Right cardiac atrium (tissue), 5 donors: ENCODE data around the gene CTDSP1. TPM values are rescaled to one million over a fixed set of nuclear protein-coding genes. Genes with fewer than 3 reads are reported as not detected.

Source experiments
- ATAC-seq, 2 donors: fragments of 200-7000 bp; cut with Tn5 transposase; one replicate each; pipeline versions ENCODE4 v1.8.0 to v1.9.1; 2020; ENCODE audit warnings: moderate library complexity in 2 of 2, mild to moderate bottlenecking in 1 of 2
- DNase-seq, 3 donors: peaks; one replicate each; pipeline ENCODE4 v3.0.0-alpha.2; 2020
- H3K27ac ChIP-seq: one replicate; pipeline ENCODE4 v1.5.1; 2013; ENCODE audit warnings: mild to moderate bottlenecking, low read length, control low read depth, moderate library complexity
- H3K27me3 ChIP-seq: one replicate; pipeline ENCODE4 v1.6.1; 2013; ENCODE audit not compliant: control insufficient read depth, insufficient read depth
- H3K4me1 ChIP-seq: one replicate; pipeline ENCODE4 v1.6.1; 2013; ENCODE audit warnings: low read length; ENCODE audit not compliant: control insufficient read depth, insufficient read depth
- H3K4me3 ChIP-seq: one replicate; pipeline ENCODE4 v1.5.1; 2013; ENCODE audit warnings: low read length, control low read depth
- H3K9me3 ChIP-seq: one replicate; pipeline ENCODE4 v1.6.1; 2013; ENCODE audit warnings: low read length; ENCODE audit not compliant: control insufficient read depth
- WGBS: extraction: QIAGEN DNeasy Blood & Tissue Kit; methylation state at CpG from one replicate; pipeline ENCODE4 v1.1.7; 2013; 5-methylcytosine and 5-hydroxymethylcytosine counted together
- intact Hi-C, 4 donors: fragments of 100-400 bp; cut with DNase I; formaldehyde crosslinking; loops; one replicate each; pipeline versions ENCODE4 v1.11.0 to v1.14.0; 2022 to 2023
- polyA plus RNA-seq: library from polyadenylated mRNA; stranded (reverse); fragments of 200-250 nt; gene quantifications from one replicate; pipeline ENCODE4 v1.2.3, GENCODE V29; 2013
- total RNA-seq, 4 donors: library from RNA; stranded (reverse); fragmentation: NEBNext Ultra II Directional; extraction: Animal tissue kit (Norgen Biotek cat#: 25700); gene quantifications; one replicate each; pipeline ENCODE4 v1.2.1, GENCODE V29; 2021
- donor health status: healthy with polysubstance abuse.
- donor health status: DM: no; HTN: yes; CAD: no.
- donor health status: DM: no; HTN: no; CAD: no.
- donor health status: DM: no; HTN: yes; CAD: no; lungs with severe emphysema.
- donor health status: DM: yes; HTN: yes; CAD: no.

CTDSP1 gene
- total and polyA plus RNA-seq, 5 donors = 85.9 to 118 (median 116) TPM

GRCh38 chr2:218367415-218368149 lies 32.1 kb upstream of the CTDSP1 start:
- H3K27me3 ChIP-seq = no peaks in the 10 kb centered on the region
- no peaks in the 10 kb centered on the region for H3K4me1 ChIP-seq
- no peaks in the 10 kb centered on the region for H3K9me3 ChIP-seq
- H3K4me3 ChIP-seq = peak overlapping the region; percentile 55
- peak overlapping the region; percentile 94 for H3K27ac ChIP-seq
- 4% methylated on average over 60 of the region's 60 CpGs for WGBS
- ATAC-seq (peak; percentile 97), DNase-seq (peak; percentile 94 to 97 (median 97))
- intact Hi-C loops = no loop called here

DNA sequence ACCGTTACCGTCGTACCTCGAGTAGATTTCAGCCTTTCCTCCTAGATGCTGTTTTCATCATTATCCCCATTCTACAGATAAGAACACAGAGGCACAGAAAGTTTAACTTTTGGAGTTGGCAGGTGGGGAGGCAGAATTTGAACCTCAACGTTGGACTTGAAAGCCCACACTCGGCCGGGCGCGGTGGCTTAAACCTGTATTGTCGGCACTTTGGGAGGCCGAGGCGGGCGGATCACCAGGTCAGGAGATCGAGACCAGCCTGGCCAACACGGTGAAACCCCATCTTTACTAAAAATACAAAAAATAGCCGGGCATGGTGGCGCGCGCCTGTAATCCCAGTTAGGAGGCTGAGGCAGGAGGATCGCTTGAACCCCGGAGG lies 31.5 kb upstream of the CTDSP1 start:
- DNase-seq = peak in 2 of 3 donors; percentile 69 to 70
- 60% methylated on average over 21 of the region's 21 CpGs for WGBS
- H3K4me1 ChIP-seq = no peaks in the 10 kb centered on the region
- H3K27ac ChIP-seq = peak overlapping the region; percentile 94
- no peak for ATAC-seq
- no peaks in the 10 kb centered on the region for H3K27me3 ChIP-seq
- H3K9me3 ChIP-seq = no peaks in the 10 kb centered on the region
- intact Hi-C loops = no loop called here
- peak overlapping the region; percentile 55 for H3K4me3 ChIP-seq

- H3K27me3 ChIP-seq = no peaks in the 10 kb centered on the region
- 28% methylated on average over 27 of the region's 27 CpGs for WGBS
- H3K9me3 ChIP-seq = no peaks in the 10 kb centered on the region
- H3K27ac ChIP-seq = peak overlapping the region; percentile 69
- DNase-seq (peak; percentile 44 to 79 (median 72)), ATAC-seq (peak; percentile 2 to 33)
- H3K4me1 ChIP-seq = no peaks in the 10 kb centered on the region
- intact Hi-C loops = no loop called here
- H3K4me3 ChIP-seq = no peak overlapping the region
Observed at GRCh38 chr2:218368621-218369153, 31.0 kb upstream of the CTDSP1 start.

- WGBS = 55% methylated on average over 2 of the region's 2 CpGs
- DNase-seq (peak in 1 of 3 donors; percentile 36), ATAC-seq (no peak)
- Histone ChIP-seq H3K27ac (peak overlapping the region; percentile 32), H3K27me3 (no peaks in the 10 kb centered on the region), H3K9me3 (no peaks in the 10 kb centered on the region), H3K4me3 (no peak overlapping the region), H3K4me1 (no peaks in the 10 kb centered on the region)
- intact Hi-C loops = no loop called here
Observed at GRCh38 chr2:218369330-218369729, 30.3 kb upstream of the CTDSP1 start.

GRCh38 chr2:218370410-218371063 lies 29.1 kb upstream of the CTDSP1 start:
- Histone ChIP-seq H3K27ac (peak overlapping the region; percentile 76), H3K4me3 (no peak overlapping the region), H3K27me3 (no peaks in the 10 kb centered on the region), H3K9me3 (no peaks in the 10 kb centered on the region), H3K4me1 (no peaks in the 10 kb centered on the region)
- peak; percentile 56 to 77 (median 72) for DNase-seq
- intact Hi-C loops = no loop called here
- 62% methylated on average over 11 of the region's 11 CpGs for WGBS
- peak; percentile 19 to 28 for ATAC-seq

DNA sequence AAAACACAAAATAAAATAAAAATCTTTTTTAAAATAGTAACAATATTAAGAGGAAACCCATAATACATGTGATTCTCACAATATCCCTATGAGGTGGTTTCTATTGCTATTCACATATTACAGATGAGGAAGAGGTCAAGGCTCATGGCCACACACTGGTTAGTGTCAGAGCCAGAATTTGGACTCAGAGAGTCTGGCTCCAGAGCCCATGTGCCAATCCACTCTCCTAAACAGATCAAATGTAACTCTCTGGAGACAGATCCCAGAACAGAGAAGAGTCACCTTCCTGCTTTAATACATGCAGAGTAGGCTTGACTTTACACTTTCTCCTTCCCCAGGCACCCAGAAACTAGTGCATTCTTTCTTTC lies 27.7 kb upstream of the CTDSP1 start:
- intact Hi-C loops = no loop called here
- Histone ChIP-seq H3K4me3 (no peak overlapping the region), H3K9me3 (no peaks in the 10 kb centered on the region), H3K27me3 (no peaks in the 10 kb centered on the region), H3K27ac (no peak overlapping the region), H3K4me1 (no peaks in the 10 kb centered on the region)
- ATAC-seq = no peak
- DNase-seq = no peak

DNA sequence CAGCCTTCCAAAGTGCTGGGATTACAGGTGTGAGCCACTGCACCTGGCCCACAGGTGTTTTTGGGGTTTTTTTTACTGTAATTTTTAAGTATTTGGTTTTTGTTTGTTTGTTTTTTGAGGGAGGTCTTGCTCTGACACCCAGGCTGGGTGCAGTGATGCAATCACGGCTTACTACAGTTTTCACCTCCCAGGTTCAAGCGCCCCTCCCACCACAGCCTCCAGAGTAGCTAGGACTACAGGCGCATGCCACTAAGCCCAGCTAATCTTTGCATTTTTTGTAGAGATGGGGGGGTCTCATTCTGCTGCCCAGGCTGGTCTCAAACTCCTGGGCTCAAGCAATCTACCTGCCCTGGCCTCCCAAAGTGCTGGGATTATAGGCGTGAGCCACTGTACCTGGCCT lies 24.9 kb upstream of the CTDSP1 start:
- Histone ChIP-seq H3K27ac (no peak overlapping the region), H3K4me3 (no peak overlapping the region), H3K9me3 (no peaks in the 10 kb centered on the region), H3K4me1 (no peaks in the 10 kb centered on the region), H3K27me3 (no peaks in the 10 kb centered on the region)
- 85% methylated on average over 4 of the region's 4 CpGs for WGBS
- DNase-seq (peak in 1 of 3 donors; percentile 11), ATAC-seq (no peak)
- intact Hi-C loops = no loop called here

- intact Hi-C loops = no loop called here
- H3K4me3 ChIP-seq = no peak overlapping the region
- DNase-seq (no peak), ATAC-seq (no peak)
- 28% methylated on average over 2 of the region's 2 CpGs for WGBS
- H3K4me1 ChIP-seq = no peaks in the 10 kb centered on the region
- H3K27me3 ChIP-seq = no peaks in the 10 kb centered on the region
- H3K9me3 ChIP-seq = no peaks in the 10 kb centered on the region
- no peak overlapping the region for H3K27ac ChIP-seq
Observed at GRCh38 chr2:218375212-218375611, 24.5 kb upstream of the CTDSP1 start.

DNA sequence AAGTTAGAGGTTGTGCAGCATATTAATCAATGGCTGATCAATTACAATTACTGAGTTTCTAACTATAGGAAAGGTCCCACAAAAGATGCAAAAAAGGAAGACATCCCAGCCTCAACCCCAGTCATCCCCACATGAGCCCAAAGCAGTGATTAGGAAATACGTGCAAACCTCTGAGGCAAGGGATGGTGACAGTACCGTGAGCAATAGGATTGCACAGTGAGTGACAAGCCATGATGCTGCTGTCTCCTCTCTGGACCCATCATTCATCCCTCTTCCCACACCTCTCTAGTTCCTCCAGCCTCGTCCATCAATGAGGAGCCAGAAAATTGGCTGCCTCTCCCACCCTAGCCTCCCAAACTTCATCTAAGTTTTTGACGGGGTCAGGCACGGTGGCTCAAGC lies 21.6 kb upstream of the CTDSP1 start:
- DNase-seq (no peak), ATAC-seq (peak in 1 of 2 donors; percentile 31)

GRCh38 chr2:218381916-218382366 lies 17.7 kb upstream of the CTDSP1 start, which contains the start of gene SLC11A1:
TSS of gene SLC11A1 (plus strand) at chr2:218382273. CDS start at chr2:218382369, 96 bp downstream.
- intact Hi-C loops = no loop called here
- Histone ChIP-seq H3K9me3 (no peaks in the 10 kb centered on the region), H3K27me3 (no peaks in the 10 kb centered on the region), H3K4me3 (peak within 1 kb of the TSS; percentile 5), H3K27ac (peak within 1 kb of the TSS; percentile 34), H3K4me1 (no peaks in the 10 kb centered on the region)
- DNase-seq = peak; percentile 55 to 85 (median 85)
- WGBS = 70% methylated on average over 13 of the region's 13 CpGs
- peak; percentile 70 to 82 for ATAC-seq

More for the DNA sequence above, 21.6 kb upstream of the CTDSP1 start:
- intact Hi-C loops = no loop called here
- H3K9me3 ChIP-seq = no peaks in the 10 kb centered on the region
- H3K27me3 ChIP-seq = no peaks in the 10 kb centered on the region
- H3K4me3 ChIP-seq = no peak overlapping the region
- no peaks in the 10 kb centered on the region for H3K4me1 ChIP-seq
- H3K27ac ChIP-seq = no peak overlapping the region
- WGBS = 77% methylated on average over 5 of the region's 5 CpGs

DNA sequence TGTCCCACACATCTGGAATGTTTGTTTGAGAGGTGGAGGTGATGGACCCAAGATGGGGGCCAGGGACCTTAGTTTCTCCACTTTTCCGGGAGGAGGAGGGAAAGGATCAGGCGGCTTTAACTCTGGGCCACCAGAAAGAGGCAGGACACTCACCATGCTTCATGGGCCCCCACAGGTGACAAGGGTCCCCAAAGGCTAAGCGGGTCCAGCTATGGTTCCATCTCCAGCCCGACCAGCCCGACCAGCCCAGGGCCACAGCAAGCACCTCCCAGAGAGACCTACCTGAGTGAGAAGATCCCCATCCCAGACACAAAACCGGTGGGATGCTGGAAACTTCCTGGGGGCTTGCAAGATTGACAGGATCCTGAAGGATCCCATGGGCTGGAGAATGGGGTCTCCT lies 16.9 kb upstream of the CTDSP1 start:
- no peak overlapping the region for H3K4me3 ChIP-seq
- intact Hi-C loops = no loop called here
- no peaks in the 10 kb centered on the region for H3K4me1 ChIP-seq
- no peaks in the 10 kb centered on the region for H3K27me3 ChIP-seq
- peak in 1 of 3 donors; percentile 25 for DNase-seq
- 92% methylated on average over 6 of the region's 6 CpGs for WGBS
- H3K9me3 ChIP-seq = no peaks in the 10 kb centered on the region
- ATAC-seq = no peak
- H3K27ac ChIP-seq = no peak overlapping the region
